Heart right ventricle (tissue), 16 donors: Measurements from ENCODE around the gene HOXA9. TPM values are rescaled to one million over a fixed set of nuclear protein-coding genes. Genes with fewer than 3 reads are reported as not detected.

ENCODE experiments used
- ATAC-seq, 8 donors: fragments of 200-7000 bp; cut with Tn5 transposase; one replicate each; pipeline ENCODE4 v1.9.1; 2020; ENCODE audit warnings: mild to moderate bottlenecking in 8 of 8, moderate library complexity in 8 of 8, moderate number of reproducible peaks in 1 of 8
- DNase-seq, 2 donors: peaks; one replicate each; pipeline ENCODE4 v3.0.0-alpha.2; 2020
- H3K27ac ChIP-seq, 10 donors: fragments of 200-600 bp; sonication (generic) in 2 of 10; one replicate each; pipeline versions ENCODE4 v1.5.0 to v1.8.0; 2020 to 2022; ENCODE audit warnings: mild to moderate bottlenecking in 3 of 10
- H3K27me3 ChIP-seq, 7 donors: fragments of 200-600 bp; one replicate each; pipeline ENCODE4 v1.8.0; 2021 to 2022; ENCODE audit warnings: mild to moderate bottlenecking in 2 of 7
- H3K36me3 ChIP-seq, 9 donors: fragments of 200-600 bp; sonication (generic) in 1 of 9; one replicate each; pipeline versions ENCODE4 v1.5.0 to v1.8.0; 2020 to 2022; ENCODE audit warnings: mild to moderate bottlenecking in 2 of 9
- H3K4me1 ChIP-seq, 9 donors: fragments of 200-600 bp; sonication (generic) in 1 of 9; one replicate each; pipeline versions ENCODE4 v1.5.0 to v1.8.0; 2020 to 2022; ENCODE audit warnings: mild to moderate bottlenecking in 4 of 9
- H3K4me3 ChIP-seq, 10 donors: fragments of 200-600 bp; sonication (generic) in 2 of 10; one replicate each; pipeline versions ENCODE4 v1.5.0 to v1.8.0; 2020 to 2022; ENCODE audit warnings: mild to moderate bottlenecking in 7 of 10, moderate library complexity in 2 of 10
- H3K9me3 ChIP-seq, 11 donors: fragments of 200-600 bp in 10 of 11; sonication (generic) in 2 of 11; one replicate each; pipeline versions ENCODE4 v1.5.0 to v1.8.0; 2013 to 2022; ENCODE audit warnings: mild to moderate bottlenecking in 2 of 11, control low read depth in 1 of 11, moderate library complexity in 1 of 11
- WGBS, 2 donors: extraction: QIAGEN DNeasy Blood & Tissue Kit; methylation state at CpG; one replicate each; pipeline ENCODE4 v1.1.7; 2013; ENCODE audit warnings: inconsistent platforms in 1 of 2; 5-methylcytosine and 5-hydroxymethylcytosine counted together
- intact Hi-C, 10 donors: fragments of 100-400 bp; cut with DNase I; formaldehyde crosslinking; loops; one replicate each; pipeline versions ENCODE4 v1.11.1 to v1.14.2; 2022
- polyA plus RNA-seq, 2 donors: library from polyadenylated mRNA; stranded (reverse); fragments of 200-250 nt; gene quantifications; one replicate each; pipeline ENCODE4 v1.2.3, GENCODE V29; 2013
- total RNA-seq, 10 donors: library from RNA; stranded (reverse); fragmentation: NEBNext Ultra II Directional in 3 of 10; extraction: Animal tissue kit (Norgen Biotek cat#: 25700) in 3 of 10; gene quantifications; one replicate each; pipeline versions ENCODE4 v1.2.1 to v1.2.4, GENCODE V29; 2021 to 2023
- TF ChIP-seq, protein P1 (sequence below), 9 donors: fragments of 200-600 bp; sonication (generic) in 2 of 9; IDR thresholded peaks; one replicate each; pipeline versions ENCODE4 v1.5.0 to v1.8.0; 2021 to 2022; ENCODE audit warnings: antibody characterized with exemption in 9 of 9, mild to moderate bottlenecking in 5 of 9, moderate library complexity in 1 of 9
- donor health status: Arrhythmogenic right ventricular cardiomyopathy.
- donor health status: ischemic (EF 13 %, LVEDD 7.1; RV severe dilation, severe dysfunction).
- donor health status: healthy with polysubstance abuse.
- donor health status: DM: no; HTN: yes; CAD: no.
- donor health status: DM: no; HTN: no; CAD: no.
- donor health status: ischemic (EF 25% LVEDD 6.9; RV normal size, moderate dysfunction).
- donor health status: ischemic (EF 25% LVEDD 5.7; RV mildly dilated, moderate dysfunction).
- donor health status: healthy.
- donor health status: DM: yes; HTN: yes; CAD: no.
- donor health status: Ischemic cardiomyopathy.
- donor health status: ischemic (EF 35%, LVEDD 5.7; RV mildly dilated, moderate dysfunction).
- donor health status: nonischemic (EF 11% LVEDD 7.7; RV severe dilation, severe dysfunction).
- donor health status: DM: yes; HTN: yes; CAD: no.
- donor health status: PGD.
- donor health status: ischemic (EF 29% LVEDD 5.4; RV normal size, mild dysfunction).
- donor health status: nonischemic (EF 23%, LVEDD 6.1; RV moderate dilation, normal function).

Gene HOXA9
- total and polyA plus RNA-seq, 12 donors, result not detected

DNA sequence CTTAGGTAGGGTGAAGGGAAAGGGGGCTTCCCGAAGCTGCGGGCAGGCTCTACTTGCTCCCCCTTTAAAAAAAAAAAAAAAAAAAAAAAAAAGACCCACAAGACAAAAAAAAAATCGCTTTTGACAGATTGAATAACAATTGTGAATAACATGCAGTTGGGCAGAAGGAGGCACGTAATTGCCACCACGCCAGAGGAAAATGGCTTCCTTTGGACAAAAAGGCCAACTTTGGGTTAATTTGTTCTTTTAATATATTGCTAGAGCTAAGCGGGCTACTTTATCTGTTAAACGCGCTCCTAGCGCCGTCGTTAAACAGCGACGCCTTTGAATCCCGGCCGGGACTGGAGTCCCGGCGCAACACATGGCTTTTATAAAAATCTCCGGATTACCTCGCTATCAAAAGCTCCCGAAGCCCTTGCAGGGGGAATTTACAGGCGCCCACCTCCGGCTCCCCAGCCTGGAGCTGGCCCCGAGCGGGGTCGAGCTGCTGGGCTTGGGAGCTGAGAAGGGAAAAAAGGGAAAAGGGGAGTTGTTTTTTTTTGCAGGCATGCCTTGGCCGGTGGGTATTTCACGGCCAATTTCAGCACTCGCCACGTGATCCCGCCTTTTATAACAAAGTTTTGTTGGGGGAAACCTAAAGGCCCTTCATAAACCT, 18.5 kb upstream of the HOXA9 start:
- H3K27me3 ChIP-seq, result peaks cover 70 to 100% (median 100%) of the 10 kb centered on the region in 7 donors
- H3K27ac ChIP-seq, result peak overlapping the region in 1 of 10 donors; percentile 5
- no peaks in the 10 kb centered on the region for H3K36me3 ChIP-seq
- H3K4me3 ChIP-seq, result peak overlapping the region in 9 of 10 donors; percentile 19 to 48 (median 42)
- TF ChIP-seq, protein P1, sequence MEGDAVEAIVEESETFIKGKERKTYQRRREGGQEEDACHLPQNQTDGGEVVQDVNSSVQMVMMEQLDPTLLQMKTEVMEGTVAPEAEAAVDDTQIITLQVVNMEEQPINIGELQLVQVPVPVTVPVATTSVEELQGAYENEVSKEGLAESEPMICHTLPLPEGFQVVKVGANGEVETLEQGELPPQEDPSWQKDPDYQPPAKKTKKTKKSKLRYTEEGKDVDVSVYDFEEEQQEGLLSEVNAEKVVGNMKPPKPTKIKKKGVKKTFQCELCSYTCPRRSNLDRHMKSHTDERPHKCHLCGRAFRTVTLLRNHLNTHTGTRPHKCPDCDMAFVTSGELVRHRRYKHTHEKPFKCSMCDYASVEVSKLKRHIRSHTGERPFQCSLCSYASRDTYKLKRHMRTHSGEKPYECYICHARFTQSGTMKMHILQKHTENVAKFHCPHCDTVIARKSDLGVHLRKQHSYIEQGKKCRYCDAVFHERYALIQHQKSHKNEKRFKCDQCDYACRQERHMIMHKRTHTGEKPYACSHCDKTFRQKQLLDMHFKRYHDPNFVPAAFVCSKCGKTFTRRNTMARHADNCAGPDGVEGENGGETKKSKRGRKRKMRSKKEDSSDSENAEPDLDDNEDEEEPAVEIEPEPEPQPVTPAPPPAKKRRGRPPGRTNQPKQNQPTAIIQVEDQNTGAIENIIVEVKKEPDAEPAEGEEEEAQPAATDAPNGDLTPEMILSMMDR (IDR thresholded peaks at IDR 0.05), result no peak
- H3K4me1 ChIP-seq, result peaks cover 13 to 55% (median 39%) of the 10 kb centered on the region in 9 donors
- WGBS, 2 donors, result 2 to 3% methylated on average over 30 of the region's 30 CpGs
- intact Hi-C loops, result no loop called here
- no peaks in the 10 kb centered on the region for H3K9me3 ChIP-seq
- DNase-seq (no peak), ATAC-seq (no peak)

DNA sequence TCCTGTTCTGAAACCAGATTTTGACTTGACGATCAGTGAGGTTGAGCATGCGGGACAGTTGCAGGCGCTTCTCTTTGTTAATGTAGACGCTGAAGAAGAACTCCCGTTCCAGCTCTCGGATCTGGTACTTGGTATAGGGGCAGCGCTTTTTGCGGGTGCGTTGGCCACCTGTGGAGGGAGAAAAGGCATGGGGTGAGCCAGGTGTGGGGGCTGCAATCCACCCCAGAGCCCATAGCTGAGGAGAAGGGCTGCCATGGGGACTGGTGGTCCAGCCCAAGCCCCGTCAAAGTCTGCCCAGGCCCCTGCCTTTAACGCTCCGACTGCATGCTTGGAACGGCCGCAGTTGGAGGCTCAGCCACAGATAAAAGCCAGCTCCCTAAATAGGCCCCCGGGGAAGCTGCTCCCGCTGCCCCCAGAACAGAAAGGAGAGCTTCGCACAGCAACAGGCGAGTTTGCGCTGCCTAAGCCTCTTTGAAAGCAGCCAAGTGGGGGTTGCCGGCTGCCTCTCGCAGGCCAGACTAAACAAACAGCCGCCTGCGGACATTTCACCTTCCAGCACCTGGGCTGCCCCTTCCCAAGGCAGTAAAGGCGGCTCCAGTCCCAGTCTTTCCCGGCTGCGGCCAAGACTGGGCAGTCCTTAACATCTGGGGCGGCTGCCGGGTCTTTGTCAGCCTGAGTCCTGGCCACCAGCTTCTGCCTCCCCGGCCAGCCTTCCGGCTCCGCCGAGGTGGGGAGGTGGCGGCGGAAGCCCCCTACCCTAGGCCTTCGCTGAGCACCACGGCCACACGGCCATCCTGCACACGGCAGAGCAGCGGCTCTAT, 17.7 kb upstream of the HOXA9 start:
- no peak for DNase-seq
- Histone ChIP-seq H3K27me3 (peaks cover 63 to 100% (median 100%) of the 10 kb centered on the region in 7 donors), H3K27ac (no peak overlapping the region), H3K4me3 (peak overlapping the region in 2 of 10 donors; percentile 44 to 48), H3K4me1 (peaks cover 8 to 48% (median 32%) of the 10 kb centered on the region in 9 donors), H3K9me3 (no peaks in the 10 kb centered on the region), H3K36me3 (no peaks in the 10 kb centered on the region)
- WGBS, 2 donors, result 3 to 8% methylated on average over 39 of the region's 39 CpGs
- no peak for ATAC-seq
- intact Hi-C loops, result no loop called here
- TF ChIP-seq, protein P1 (IDR thresholded peaks at IDR 0.05), result no peak

DNA sequence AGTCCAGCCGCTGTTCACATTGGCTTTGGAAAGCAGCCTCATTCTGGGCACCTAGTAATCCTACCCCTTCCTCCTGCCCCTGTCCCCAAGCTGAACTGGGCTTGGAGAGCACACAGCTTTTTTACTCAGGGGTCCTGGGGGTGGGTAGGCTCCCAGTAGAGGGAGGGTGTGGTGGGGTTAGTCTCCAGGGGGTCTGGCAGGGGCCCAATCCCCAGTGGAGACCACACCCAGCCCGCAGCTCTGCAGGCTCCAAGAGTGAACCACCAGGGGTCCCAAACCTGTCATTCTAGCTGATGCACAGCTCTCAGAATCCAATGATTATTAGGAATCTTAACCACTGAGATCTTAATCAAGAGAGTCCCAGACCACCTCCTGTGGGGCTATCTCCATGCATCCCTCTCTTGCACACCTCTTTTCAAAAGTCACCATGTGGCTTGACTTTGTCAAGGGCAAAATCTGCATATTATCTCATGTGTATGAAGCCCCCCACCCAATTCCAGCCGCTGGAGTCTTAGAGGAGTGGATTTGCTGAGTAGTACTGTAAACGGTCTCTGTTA, 17.0 kb upstream of the HOXA9 start:
- TF ChIP-seq, protein P1 (IDR thresholded peaks at IDR 0.05), result no peak
- WGBS, 2 donors, result 16 to 24% methylated on average over 4 of the region's 4 CpGs
- peaks cover 63 to 100% (median 100%) of the 10 kb centered on the region in 7 donors for H3K27me3 ChIP-seq
- no peaks in the 10 kb centered on the region for H3K36me3 ChIP-seq
- no peak overlapping the region for H3K27ac ChIP-seq
- H3K4me3 ChIP-seq, result no peak overlapping the region
- H3K4me1 ChIP-seq, result peaks cover 8 to 42% (median 30%) of the 10 kb centered on the region in 9 donors
- H3K9me3 ChIP-seq, result no peaks in the 10 kb centered on the region
- no peak for DNase-seq
- ATAC-seq, result no peak
- intact Hi-C loops, result no loop called here

DNA sequence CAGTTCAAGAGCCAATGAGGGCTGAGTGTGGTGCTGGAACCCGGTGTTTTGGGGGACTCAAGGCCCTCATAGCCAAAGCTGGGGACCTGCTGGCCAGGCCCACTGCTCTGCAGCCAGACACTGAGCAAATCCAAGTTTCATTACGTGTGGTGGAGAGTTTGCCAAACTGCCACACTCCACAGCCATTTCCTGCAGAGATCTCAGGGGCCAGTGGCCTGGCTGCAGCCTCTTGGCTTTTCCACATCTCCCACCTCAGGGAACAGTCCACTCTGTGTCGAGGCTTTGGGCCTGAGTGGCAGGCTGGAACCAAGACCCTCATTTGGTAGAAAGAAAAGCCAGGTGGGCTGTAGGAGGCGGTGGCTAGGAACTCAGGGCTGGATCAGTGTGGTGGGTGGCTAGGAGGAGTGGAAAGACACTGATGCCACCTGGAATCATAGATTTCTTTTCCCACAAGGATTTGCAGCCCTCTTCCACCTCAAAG, 16.5 kb upstream of the HOXA9 start:
- Histone ChIP-seq H3K9me3 (no peaks in the 10 kb centered on the region), H3K36me3 (no peaks in the 10 kb centered on the region), H3K4me1 (peaks cover 8 to 42% (median 30%) of the 10 kb centered on the region in 9 donors), H3K27ac (no peak overlapping the region), H3K4me3 (no peak overlapping the region), H3K27me3 (peaks cover 63 to 100% (median 100%) of the 10 kb centered on the region in 7 donors)
- intact Hi-C loops, result no loop called here
- TF ChIP-seq, protein P1 (IDR thresholded peaks at IDR 0.05), result no peak
- no peak for ATAC-seq
- DNase-seq, result no peak
- WGBS, 2 donors, result 27 to 38% methylated on average over 4 of the region's 4 CpGs
